MM.1S (cell line): ENCODE measurements around the gene EPN2.

Source experiments
- CTCF ChIP-seq: fragments of 300-600 bp; sonication (generic); IDR thresholded peaks from 2 replicates; pipeline ENCODE4 v1.5.1; 2016; ENCODE audit warnings: antibody characterized with exemption, low read length, mixed read lengths
- EZH2phosphoT487 ChIP-seq: fragments of 300-600 bp; sonication (generic); IDR thresholded peaks from 2 replicates; pipeline ENCODE4 v1.6.1; 2018; ENCODE audit warnings: antibody characterized with exemption, low read length

GRCh38 chr17:19310151-19310550 lies 73.0 kb downstream of the EPN2 start:
- no peak for TF ChIP-seq CTCF
- TF ChIP-seq EZH2phosphoT487: no peak
